ENCODE measurements around the gene EZR.
"Not testable (repeated sequence)": the region's sequence is repeated elsewhere in the genome, so short reads cannot be mapped to it uniquely, and the experiment has no call there.

The EZR gene

DNA sequence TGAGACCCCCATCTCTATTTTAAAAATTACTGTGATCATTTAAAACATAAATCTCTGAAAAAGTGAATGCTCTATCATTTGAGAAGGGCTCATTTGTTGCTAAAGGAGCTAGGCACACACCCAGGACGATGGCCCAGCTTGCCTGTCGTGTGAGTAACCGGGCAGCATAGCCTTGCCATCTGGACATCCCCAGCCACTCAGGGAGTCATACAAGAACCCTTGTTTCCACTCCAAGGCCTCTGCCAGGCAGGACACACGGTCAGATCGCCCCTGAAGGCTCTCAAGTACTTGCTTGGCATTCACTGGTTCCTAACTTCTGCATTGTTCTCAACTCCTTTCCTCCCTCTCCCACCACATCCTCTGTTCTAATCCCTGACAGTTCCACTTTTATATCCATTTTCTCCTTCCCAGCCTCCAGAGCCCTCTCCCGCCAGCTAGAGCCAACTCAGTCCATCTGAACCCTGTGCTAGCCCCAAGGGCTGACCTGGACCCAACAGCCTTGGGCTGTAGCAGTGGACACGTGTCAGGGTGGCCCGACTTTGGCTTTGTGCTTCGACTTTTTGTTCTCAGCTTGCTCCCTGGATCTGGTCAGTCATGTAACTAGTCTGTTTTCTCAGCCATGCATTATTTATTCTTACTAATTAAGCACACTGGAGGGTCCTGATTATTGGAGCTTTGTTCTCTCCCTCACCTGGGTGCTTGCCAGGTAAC is 15.7 kb upstream of the EZR start:
- H3K4me3 ChIP-seq (ENCODE audit: low read length), result no peak overlapping the region
- no peak for DNase-seq (ENCODE audit: low read depth)
- TF ChIP-seq, protein P1, sequence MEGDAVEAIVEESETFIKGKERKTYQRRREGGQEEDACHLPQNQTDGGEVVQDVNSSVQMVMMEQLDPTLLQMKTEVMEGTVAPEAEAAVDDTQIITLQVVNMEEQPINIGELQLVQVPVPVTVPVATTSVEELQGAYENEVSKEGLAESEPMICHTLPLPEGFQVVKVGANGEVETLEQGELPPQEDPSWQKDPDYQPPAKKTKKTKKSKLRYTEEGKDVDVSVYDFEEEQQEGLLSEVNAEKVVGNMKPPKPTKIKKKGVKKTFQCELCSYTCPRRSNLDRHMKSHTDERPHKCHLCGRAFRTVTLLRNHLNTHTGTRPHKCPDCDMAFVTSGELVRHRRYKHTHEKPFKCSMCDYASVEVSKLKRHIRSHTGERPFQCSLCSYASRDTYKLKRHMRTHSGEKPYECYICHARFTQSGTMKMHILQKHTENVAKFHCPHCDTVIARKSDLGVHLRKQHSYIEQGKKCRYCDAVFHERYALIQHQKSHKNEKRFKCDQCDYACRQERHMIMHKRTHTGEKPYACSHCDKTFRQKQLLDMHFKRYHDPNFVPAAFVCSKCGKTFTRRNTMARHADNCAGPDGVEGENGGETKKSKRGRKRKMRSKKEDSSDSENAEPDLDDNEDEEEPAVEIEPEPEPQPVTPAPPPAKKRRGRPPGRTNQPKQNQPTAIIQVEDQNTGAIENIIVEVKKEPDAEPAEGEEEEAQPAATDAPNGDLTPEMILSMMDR (IDR thresholded peaks at IDR 0.05; ENCODE audit: insufficient read depth, low read depth, low read length, missing control alignments), result no peak

DNA sequence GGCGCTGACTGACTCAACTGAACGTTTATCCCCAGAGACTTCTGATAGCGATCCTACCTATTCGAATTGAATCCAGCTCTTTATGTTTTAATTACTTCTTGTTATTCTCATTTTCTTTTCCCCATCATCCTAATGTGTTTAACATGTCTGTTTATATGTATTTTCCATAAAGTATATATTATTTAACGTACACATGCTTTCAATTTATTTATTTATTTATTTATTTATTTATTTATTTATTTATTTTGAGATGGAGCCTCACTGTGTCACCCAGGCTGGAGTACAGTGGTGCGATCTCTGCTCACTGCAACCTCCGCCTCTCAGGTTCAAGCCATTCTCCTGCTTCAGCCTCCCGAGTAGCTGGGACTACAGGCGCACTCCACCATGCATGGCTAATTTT is 13.6 kb upstream of the EZR start:
- DNase-seq (ENCODE audit: low read depth); H3K4me3 ChIP-seq (ENCODE audit: low read length): not testable (repeated sequence)

DNA sequence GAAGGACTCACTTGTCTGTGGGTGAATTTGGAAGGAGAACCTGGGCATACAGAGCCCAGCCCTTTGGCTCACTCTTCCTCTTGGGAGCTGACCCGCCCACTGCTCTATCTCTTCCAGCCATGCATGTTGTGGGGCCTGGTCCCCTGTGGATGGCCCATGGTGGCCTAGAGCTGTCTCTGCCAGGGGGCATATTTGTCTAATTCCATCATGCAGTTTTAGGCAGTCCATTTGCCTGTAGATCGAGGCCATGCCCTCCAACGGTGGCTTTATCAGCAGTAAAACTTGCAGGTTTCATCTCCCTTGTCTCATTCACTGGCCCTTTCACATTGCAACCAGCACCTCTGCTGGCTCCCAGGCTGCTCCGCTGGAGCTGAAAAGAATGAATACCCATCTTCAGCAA is 12.9 kb upstream of the EZR start:
- DNase-seq (ENCODE audit: low read depth), result no peak
- H3K4me3 ChIP-seq (ENCODE audit: low read length), result no peak overlapping the region
- TF ChIP-seq, protein P1 (IDR thresholded peaks at IDR 0.05; ENCODE audit: insufficient read depth, low read depth, low read length, missing control alignments), result no peak

DNA sequence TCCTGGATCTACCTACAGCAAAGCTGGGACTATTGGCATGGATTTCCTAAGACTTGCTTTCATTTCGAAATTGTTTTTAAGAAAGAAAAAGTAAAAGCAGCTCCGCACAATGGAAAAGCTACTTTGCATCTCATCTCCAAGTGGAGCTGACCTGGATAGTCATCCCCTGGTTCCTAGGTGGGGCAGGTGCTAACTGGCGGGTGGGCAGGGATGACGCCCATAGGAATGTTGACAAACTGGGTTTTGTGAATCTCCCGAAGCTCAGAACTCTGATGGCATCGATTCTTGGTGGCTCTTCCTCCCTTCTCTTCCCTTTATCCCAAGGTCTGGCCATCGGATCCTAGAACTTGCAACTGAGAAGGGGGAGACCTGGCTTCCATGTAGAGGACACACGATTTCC is 12.4 kb upstream of the EZR start:
- TF ChIP-seq, protein P1 (IDR thresholded peaks at IDR 0.05; ENCODE audit: insufficient read depth, low read depth, low read length, missing control alignments), result no peak
- DNase-seq (ENCODE audit: low read depth), result peak; percentile 45
- no peak overlapping the region for H3K4me3 ChIP-seq (ENCODE audit: low read length)

DNA sequence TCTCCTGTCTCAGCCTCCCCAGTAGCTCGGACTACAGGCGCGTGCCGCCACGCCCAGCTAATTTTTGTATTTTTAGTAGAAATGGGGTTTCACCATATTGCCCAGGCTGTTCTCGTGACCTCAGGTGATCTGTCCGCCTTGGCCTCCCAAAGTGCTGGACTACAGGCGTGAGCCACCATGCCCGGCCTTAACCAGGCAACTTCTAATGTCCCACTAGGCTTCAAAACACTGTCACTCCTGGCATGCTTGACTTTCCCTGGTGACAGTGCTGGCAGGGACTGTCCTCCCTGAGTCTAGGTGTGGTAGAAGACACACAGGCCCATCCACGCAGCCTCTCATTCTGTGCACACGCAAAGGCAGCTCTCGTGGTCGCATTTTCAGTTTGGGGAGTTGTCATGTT is 11.6 kb upstream of the EZR start:
- no peak overlapping the region for H3K4me3 ChIP-seq (ENCODE audit: low read length)
- TF ChIP-seq, protein P1 (IDR thresholded peaks at IDR 0.05; ENCODE audit: insufficient read depth, low read depth, low read length, missing control alignments), result no peak
- no peak for DNase-seq (ENCODE audit: low read depth)

DNA sequence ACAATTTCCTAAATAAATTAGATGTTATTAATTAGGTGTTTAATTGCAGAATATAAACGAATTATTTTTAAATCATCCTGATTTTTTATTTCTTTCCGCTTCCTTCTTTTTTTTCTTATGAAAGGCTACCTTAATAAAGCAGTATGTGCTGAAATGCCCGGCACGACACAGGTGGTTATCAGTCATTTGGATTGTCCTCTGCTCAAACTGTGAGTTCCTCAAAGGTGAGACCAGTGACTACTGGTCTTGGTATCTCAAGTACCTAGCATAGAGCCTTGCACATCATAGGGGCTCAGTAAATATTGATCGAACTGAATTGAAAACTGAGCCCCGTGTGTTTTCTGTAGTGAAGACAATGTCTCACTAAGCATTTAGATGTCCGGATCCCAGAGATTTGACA is 9.6 kb upstream of the EZR start:
- TF ChIP-seq, protein P1 (IDR thresholded peaks at IDR 0.05; ENCODE audit: insufficient read depth, low read depth, low read length, missing control alignments), result no peak
- no peak overlapping the region for H3K4me3 ChIP-seq (ENCODE audit: low read length)
- DNase-seq (ENCODE audit: low read depth), result no peak

DNA sequence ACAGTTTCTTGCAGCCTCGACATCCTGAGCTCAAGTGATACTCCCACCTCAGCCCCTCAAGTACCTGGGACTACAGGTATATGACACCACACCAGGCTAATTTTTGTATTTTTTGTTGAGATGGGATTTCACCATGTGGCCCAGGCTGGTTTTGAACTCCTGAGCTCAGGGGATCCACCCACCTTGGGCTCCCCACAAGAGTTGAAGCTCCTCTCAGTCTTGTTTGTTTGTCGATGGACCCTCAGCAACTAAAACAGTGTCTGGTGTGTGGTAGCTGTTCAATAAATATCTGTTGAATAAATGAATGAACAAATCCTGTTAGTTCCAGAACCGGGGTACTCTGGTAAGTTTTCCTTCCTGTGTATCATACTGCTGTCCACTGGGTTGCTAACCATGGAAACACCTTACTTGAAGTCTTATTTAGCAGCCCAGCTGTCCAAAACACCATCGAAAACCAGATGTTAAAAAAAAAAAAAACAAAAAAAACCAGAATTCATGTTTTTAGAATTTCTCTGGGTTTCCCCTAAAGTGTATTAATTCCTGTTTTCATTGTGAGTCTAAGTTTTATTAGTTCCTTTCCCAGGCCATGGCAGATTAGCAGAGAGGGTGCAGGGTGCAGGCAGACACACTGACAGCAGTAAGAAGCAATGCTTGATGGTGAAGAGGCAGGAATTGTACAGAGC is 7.8 kb upstream of the EZR start:
- TF ChIP-seq, protein P1 (IDR thresholded peaks at IDR 0.05; ENCODE audit: insufficient read depth, low read depth, low read length, missing control alignments), result no peak

More for the DNA sequence above, 7.8 kb upstream of the EZR start:
- no peak for DNase-seq (ENCODE audit: low read depth)
- no peak overlapping the region for H3K4me3 ChIP-seq (ENCODE audit: low read length)

All from epithelial cell of esophagus (primary cell).